WTC11 (cell line): ENCODE results near the gene KLK15. TPM values are rescaled to one million over a fixed set of nuclear protein-coding genes. Genes with fewer than 3 reads are reported as not detected.

Experiments used
- ATAC-seq: fragments of 200-7000 bp; cut with Tn5 transposase; 2 replicates; pipeline ENCODE4 v1.10.0; 2021; ENCODE audit warnings: mild to moderate bottlenecking, moderate library complexity
- CTCF ChIA-PET: fragments of 300-600 bp; sonication (Branson Sonifier 250); formaldehyde crosslinking; loops from one replicate; lab custom pipeline; 2021; ENCODE audit warnings: antibody characterized with exemption; lab: Charles Lee
- POLR2A ChIA-PET: fragments of 350-600 bp; sonication (Branson Sonifier 250); formaldehyde crosslinking; loops from one replicate; lab custom pipeline; 2021; ENCODE audit warnings: antibody characterized with exemption; lab: Charles Lee
- DNase-seq: peaks from one replicate; pipeline ENCODE4 v3.0.0; 2021; ENCODE audit warnings: low spot score
- H3K27ac Mint-ChIP-seq: 2 replicates; pipeline ENCODE4 v1.8.0; 2021; ENCODE audit warnings: mixed read lengths
- H3K27me3 Mint-ChIP-seq: 2 replicates; pipeline ENCODE4 v1.8.0; 2021; ENCODE audit warnings: low read depth, mild to moderate bottlenecking, moderate library complexity, mixed read lengths
- H3K36me3 Mint-ChIP-seq: 2 replicates; pipeline ENCODE4 v1.8.0; 2021; ENCODE audit warnings: mixed read lengths
- H3K4me1 Mint-ChIP-seq: 2 replicates; pipeline ENCODE4 v1.8.0; 2022; ENCODE audit warnings: mixed read lengths
- H3K4me3 Mint-ChIP-seq: 2 replicates; pipeline ENCODE4 v1.8.0; 2021; ENCODE audit warnings: mild to moderate bottlenecking, moderate library complexity, mixed read lengths
- H3K9me3 Mint-ChIP-seq: 2 replicates; pipeline ENCODE4 v1.8.0; 2021; ENCODE audit warnings: mixed read lengths
- CREB1 ChIP-seq: sonication (generic); formaldehyde crosslinking; IDR thresholded peaks from 2 replicates; pipeline ENCODE4 v1.8.0; 2023; ENCODE audit warnings: mild to moderate bottlenecking, missing genetic modification reagents
- ELF4 ChIP-seq: sonication (generic); formaldehyde crosslinking; IDR thresholded peaks from 2 replicates; pipeline ENCODE4 v1.8.1; 2022; ENCODE audit warnings: low read depth, mild to moderate bottlenecking, moderate library complexity, missing genetic modification reagents
- ESRRA ChIP-seq: sonication (generic); formaldehyde crosslinking; IDR thresholded peaks from 2 replicates; pipeline ENCODE4 v1.8.1; 2022; ENCODE audit warnings: mild to moderate bottlenecking, missing genetic modification reagents, borderline replicate concordance
- FOXP1 ChIP-seq: sonication (generic); formaldehyde crosslinking; IDR thresholded peaks from 2 replicates; pipeline ENCODE4 v1.8.0; 2022; ENCODE audit warnings: missing genetic modification reagents, mild to moderate bottlenecking, moderate library complexity, borderline replicate concordance
- GABPB1 ChIP-seq: sonication (generic); formaldehyde crosslinking; IDR thresholded peaks from 2 replicates; pipeline ENCODE4 v1.8.1; 2023; ENCODE audit warnings: mild to moderate bottlenecking, missing genetic modification reagents
- NFATC4 ChIP-seq: fragments of 250-450 bp; sonication (Bioruptor Pico); IDR thresholded peaks from 2 replicates; pipeline ENCODE4 v1.9.0; 2021; ENCODE audit warnings: mild to moderate bottlenecking
- NR1H2 ChIP-seq: sonication (generic); formaldehyde crosslinking; IDR thresholded peaks from 2 replicates; pipeline ENCODE4 v1.9.0; 2021; ENCODE audit warnings: mild to moderate bottlenecking, moderate library complexity, missing genetic modification reagents
- PRRX2 ChIP-seq: fragments of 250-450 bp; sonication (Bioruptor Pico); IDR thresholded peaks from 2 replicates; pipeline ENCODE4 v1.8.0; 2021; ENCODE audit warnings: mild to moderate bottlenecking
- ZNF219 ChIP-seq: sonication (generic); formaldehyde crosslinking; IDR thresholded peaks from 2 replicates; pipeline ENCODE4 v1.8.0; 2023; ENCODE audit warnings: missing genetic modification reagents, mild to moderate bottlenecking, borderline replicate concordance
- total RNA-seq: library from RNA; stranded (reverse); gene quantifications from 3 replicates; pipeline ENCODE4 v1.2.3, GENCODE V29; 2021
- TF ChIP-seq, protein P1 (sequence below): sonication (generic); formaldehyde crosslinking; IDR thresholded peaks from 2 replicates; pipeline ENCODE4 v1.8.0; 2022; ENCODE audit warnings: missing genetic modification reagents
- TF ChIP-seq, protein P2 (sequence below): sonication (generic); formaldehyde crosslinking; conservative IDR thresholded peaks from 2 replicates; pipeline ENCODE4 v1.8.1; 2023; ENCODE audit warnings: mild to moderate bottlenecking, low read depth, missing genetic modification reagents, moderate library complexity
- TF ChIP-seq, protein P3 (sequence below): fragments of 250-450 bp; sonication (Bioruptor Pico); conservative IDR thresholded peaks from 2 replicates; pipeline ENCODE4 v1.9.0; 2021; ENCODE audit warnings: mild to moderate bottlenecking
- TF ChIP-seq, protein P4 (sequence below): sonication (generic); formaldehyde crosslinking; IDR thresholded peaks from 2 replicates; pipeline ENCODE4 v1.8.1; 2022; ENCODE audit warnings: mild to moderate bottlenecking, moderate library complexity, missing genetic modification reagents
- TF ChIP-seq, protein P5 (sequence below): sonication (generic); formaldehyde crosslinking; IDR thresholded peaks from 2 replicates; pipeline ENCODE4 v1.8.0; 2022; ENCODE audit warnings: mild to moderate bottlenecking, missing genetic modification reagents
- TF ChIP-seq, protein P6 (sequence below): sonication (generic); formaldehyde crosslinking; IDR thresholded peaks from 2 replicates; pipeline ENCODE4 v1.8.1; 2022; ENCODE audit warnings: low read depth, missing genetic modification reagents, borderline replicate concordance
- TF ChIP-seq, protein P7 (sequence below): sonication (generic); formaldehyde crosslinking; IDR thresholded peaks from 2 replicates; pipeline ENCODE4 v1.8.1; 2023; ENCODE audit warnings: mild to moderate bottlenecking, missing genetic modification reagents

Gene KLK15
- total RNA-seq, 1 experiment from 2014 or later = not detected

DNA sequence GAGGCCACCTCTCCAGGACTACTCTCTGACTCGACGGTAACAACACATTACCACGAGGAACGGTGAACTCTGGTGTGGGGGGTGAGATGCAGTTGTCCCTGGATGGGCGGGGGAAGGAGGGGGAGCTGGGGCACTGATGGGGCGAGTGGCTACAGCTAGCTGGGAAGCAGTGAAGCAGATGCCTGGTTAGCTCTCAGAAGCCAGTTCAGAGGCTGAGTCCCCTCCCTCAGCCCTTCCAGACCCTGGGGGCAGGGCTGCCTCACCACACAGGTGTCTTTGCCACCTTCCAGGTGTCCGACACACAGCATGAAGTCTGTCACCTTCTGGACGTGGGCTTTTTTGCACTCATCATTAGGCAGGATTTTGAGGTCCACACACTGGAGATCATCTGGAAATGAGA lies 13.7 kb downstream of the KLK15 start:
- POLR2A ChIA-PET = no interaction called here
- Mint-ChIP-seq H3K27ac (no peak overlapping the region), H3K4me3 (peak overlapping the region; percentile 77), H3K36me3 (no peaks in the 10 kb centered on the region; the same call in 1 of the 2 replicates), H3K4me1 (peaks cover 37% of the 10 kb centered on the region), H3K27me3 (peaks cover 90% of the 10 kb centered on the region), H3K9me3 (peaks cover 10% of the 10 kb centered on the region)
- TF ChIP-seq PRRX2 (CRISPR knock-in tag) (no peak), NR1H2 (CRISPR knock-in tag) (no peak), ZNF219 (no peak), ELF4 (CRISPR knock-in tag) (no peak), GABPB1 (no peak), ESRRA (CRISPR knock-in tag) (no peak), CREB1 (no peak), FOXP1 (CRISPR knock-in tag) (no peak), NFATC4 (CRISPR knock-in tag) (no peak)
- TF ChIP-seq, protein P1, sequence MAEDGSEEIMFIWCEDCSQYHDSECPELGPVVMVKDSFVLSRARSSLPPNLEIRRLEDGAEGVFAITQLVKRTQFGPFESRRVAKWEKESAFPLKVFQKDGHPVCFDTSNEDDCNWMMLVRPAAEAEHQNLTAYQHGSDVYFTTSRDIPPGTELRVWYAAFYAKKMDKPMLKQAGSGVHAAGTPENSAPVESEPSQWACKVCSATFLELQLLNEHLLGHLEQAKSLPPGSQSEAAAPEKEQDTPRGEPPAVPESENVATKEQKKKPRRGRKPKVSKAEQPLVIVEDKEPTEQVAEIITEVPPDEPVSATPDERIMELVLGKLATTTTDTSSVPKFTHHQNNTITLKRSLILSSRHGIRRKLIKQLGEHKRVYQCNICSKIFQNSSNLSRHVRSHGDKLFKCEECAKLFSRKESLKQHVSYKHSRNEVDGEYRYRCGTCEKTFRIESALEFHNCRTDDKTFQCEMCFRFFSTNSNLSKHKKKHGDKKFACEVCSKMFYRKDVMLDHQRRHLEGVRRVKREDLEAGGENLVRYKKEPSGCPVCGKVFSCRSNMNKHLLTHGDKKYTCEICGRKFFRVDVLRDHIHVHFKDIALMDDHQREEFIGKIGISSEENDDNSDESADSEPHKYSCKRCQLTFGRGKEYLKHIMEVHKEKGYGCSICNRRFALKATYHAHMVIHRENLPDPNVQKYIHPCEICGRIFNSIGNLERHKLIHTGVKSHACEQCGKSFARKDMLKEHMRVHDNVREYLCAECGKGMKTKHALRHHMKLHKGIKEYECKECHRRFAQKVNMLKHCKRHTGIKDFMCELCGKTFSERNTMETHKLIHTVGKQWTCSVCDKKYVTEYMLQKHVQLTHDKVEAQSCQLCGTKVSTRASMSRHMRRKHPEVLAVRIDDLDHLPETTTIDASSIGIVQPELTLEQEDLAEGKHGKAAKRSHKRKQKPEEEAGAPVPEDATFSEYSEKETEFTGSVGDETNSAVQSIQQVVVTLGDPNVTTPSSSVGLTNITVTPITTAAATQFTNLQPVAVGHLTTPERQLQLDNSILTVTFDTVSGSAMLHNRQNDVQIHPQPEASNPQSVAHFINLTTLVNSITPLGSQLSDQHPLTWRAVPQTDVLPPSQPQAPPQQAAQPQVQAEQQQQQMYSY (CRISPR knock-in tag) = no peak
- TF ChIP-seq, protein P2, sequence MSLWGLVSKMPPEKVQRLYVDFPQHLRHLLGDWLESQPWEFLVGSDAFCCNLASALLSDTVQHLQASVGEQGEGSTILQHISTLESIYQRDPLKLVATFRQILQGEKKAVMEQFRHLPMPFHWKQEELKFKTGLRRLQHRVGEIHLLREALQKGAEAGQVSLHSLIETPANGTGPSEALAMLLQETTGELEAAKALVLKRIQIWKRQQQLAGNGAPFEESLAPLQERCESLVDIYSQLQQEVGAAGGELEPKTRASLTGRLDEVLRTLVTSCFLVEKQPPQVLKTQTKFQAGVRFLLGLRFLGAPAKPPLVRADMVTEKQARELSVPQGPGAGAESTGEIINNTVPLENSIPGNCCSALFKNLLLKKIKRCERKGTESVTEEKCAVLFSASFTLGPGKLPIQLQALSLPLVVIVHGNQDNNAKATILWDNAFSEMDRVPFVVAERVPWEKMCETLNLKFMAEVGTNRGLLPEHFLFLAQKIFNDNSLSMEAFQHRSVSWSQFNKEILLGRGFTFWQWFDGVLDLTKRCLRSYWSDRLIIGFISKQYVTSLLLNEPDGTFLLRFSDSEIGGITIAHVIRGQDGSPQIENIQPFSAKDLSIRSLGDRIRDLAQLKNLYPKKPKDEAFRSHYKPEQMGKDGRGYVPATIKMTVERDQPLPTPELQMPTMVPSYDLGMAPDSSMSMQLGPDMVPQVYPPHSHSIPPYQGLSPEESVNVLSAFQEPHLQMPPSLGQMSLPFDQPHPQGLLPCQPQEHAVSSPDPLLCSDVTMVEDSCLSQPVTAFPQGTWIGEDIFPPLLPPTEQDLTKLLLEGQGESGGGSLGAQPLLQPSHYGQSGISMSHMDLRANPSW = no peak
- TF ChIP-seq, protein P3, sequence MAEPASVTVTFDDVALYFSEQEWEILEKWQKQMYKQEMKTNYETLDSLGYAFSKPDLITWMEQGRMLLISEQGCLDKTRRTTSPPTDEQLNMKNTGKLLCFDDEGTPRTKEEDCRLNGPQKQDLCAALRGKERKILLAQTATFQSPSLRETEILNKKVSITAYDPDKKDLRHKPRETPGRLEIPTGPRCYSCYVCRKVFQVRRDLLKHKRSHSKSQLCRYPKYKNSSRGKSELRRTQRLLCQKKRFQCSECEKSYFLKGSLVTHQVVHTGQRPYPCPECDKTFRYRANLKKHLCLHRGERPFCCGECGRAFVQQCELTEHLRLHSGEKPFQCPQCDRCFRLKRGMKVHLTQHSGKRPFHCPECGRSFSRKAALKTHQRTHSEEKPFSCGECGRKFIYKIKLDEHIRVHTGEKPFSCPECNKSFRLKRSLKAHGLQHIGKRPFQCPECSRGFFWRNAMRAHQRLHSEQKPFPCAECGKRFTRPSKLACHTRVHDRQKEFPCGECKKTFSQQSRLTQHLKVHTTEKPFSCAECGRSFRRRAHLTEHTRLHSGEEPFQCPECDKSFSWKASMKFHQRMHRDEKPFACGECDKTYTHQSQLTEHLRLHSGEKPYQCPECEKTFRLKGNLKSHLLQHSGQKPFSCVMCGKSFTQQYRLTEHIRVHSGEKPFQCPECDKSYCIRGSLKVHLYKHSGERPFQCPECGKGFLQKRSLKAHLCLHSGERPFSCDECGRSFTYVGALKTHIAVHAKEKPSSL (CRISPR knock-in tag) = no peak
- TF ChIP-seq, protein P4, sequence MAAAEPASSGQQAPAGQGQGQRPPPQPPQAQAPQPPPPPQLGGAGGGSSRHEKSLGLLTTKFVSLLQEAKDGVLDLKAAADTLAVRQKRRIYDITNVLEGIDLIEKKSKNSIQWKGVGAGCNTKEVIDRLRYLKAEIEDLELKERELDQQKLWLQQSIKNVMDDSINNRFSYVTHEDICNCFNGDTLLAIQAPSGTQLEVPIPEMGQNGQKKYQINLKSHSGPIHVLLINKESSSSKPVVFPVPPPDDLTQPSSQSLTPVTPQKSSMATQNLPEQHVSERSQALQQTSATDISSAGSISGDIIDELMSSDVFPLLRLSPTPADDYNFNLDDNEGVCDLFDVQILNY (CRISPR knock-in tag) = no peak
- TF ChIP-seq, protein P5, sequence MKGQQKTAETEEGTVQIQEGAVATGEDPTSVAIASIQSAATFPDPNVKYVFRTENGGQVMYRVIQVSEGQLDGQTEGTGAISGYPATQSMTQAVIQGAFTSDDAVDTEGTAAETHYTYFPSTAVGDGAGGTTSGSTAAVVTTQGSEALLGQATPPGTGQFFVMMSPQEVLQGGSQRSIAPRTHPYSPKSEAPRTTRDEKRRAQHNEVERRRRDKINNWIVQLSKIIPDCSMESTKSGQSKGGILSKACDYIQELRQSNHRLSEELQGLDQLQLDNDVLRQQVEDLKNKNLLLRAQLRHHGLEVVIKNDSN (CRISPR knock-in tag) = no peak
- TF ChIP-seq, protein P6, sequence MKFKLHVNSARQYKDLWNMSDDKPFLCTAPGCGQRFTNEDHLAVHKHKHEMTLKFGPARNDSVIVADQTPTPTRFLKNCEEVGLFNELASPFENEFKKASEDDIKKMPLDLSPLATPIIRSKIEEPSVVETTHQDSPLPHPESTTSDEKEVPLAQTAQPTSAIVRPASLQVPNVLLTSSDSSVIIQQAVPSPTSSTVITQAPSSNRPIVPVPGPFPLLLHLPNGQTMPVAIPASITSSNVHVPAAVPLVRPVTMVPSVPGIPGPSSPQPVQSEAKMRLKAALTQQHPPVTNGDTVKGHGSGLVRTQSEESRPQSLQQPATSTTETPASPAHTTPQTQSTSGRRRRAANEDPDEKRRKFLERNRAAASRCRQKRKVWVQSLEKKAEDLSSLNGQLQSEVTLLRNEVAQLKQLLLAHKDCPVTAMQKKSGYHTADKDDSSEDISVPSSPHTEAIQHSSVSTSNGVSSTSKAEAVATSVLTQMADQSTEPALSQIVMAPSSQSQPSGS (CRISPR knock-in tag) = no peak
- TF ChIP-seq, protein P7, sequence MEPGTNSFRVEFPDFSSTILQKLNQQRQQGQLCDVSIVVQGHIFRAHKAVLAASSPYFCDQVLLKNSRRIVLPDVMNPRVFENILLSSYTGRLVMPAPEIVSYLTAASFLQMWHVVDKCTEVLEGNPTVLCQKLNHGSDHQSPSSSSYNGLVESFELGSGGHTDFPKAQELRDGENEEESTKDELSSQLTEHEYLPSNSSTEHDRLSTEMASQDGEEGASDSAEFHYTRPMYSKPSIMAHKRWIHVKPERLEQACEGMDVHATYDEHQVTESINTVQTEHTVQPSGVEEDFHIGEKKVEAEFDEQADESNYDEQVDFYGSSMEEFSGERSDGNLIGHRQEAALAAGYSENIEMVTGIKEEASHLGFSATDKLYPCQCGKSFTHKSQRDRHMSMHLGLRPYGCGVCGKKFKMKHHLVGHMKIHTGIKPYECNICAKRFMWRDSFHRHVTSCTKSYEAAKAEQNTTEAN (CRISPR knock-in tag) = no peak
- DNase-seq (no peak), ATAC-seq (no peak)
- CTCF ChIA-PET = interaction anchor here (0.8 to 0.9 kb wide), 3 partner anchors 20 to 197 kb away, joined by 3 to 4 read pairs (median 3); no protein-coding TSS in a partner anchor
